Type B pancreatic cell (in vitro differentiated cells): ENCODE measurements around the gene FSCN2. TPM values are rescaled to one million over a fixed set of nuclear protein-coding genes. Genes with fewer than 3 reads are reported as not detected.
A peak's percentile ranks its signal among the peaks of the same experiment; 100 is the strongest.

ENCODE experiments used
- DNase-seq: peaks from one replicate; pipeline ENCODE4 v3.0.0; 2021; ENCODE audit warnings: mixed read lengths; ENCODE audit not compliant: unreplicated experiment; ENCODE audit errors: extremely low spot score
- H3K27ac Mint-ChIP-seq: 2 replicates; pipeline ENCODE4 v1.8.0; 2021; ENCODE audit warnings: mild to moderate bottlenecking, mixed read lengths
- H3K27me3 Mint-ChIP-seq: 2 replicates; pipeline ENCODE4 v1.8.0; 2021; ENCODE audit warnings: mixed read lengths
- H3K36me3 Mint-ChIP-seq: 2 replicates; pipeline ENCODE4 v1.8.0; 2021; ENCODE audit warnings: mixed read lengths
- H3K4me1 Mint-ChIP-seq: one replicate; pipeline ENCODE4 v1.8.0; 2021; ENCODE audit warnings: mixed read lengths; ENCODE audit not compliant: unreplicated experiment
- H3K4me3 Mint-ChIP-seq: 2 replicates; pipeline ENCODE4 v1.8.0; 2021; ENCODE audit warnings: mild to moderate bottlenecking, mixed read lengths
- H3K9me3 Mint-ChIP-seq: 2 replicates; pipeline ENCODE4 v1.8.0; 2021; ENCODE audit warnings: mixed read lengths
- total RNA-seq: library from RNA; stranded (reverse); gene quantifications from 2 replicates; pipeline ENCODE4 v1.2.1, GENCODE V29; 2021; ENCODE audit warnings: low replicate concordance
- TF ChIP-seq, protein P1 (sequence below): fragments of 200-600 bp; sonication (generic); conservative IDR thresholded peaks from 2 replicates; pipeline ENCODE4 v1.5.0; 2021; ENCODE audit warnings: antibody characterized with exemption, mild to moderate bottlenecking

FSCN2 gene
- total RNA-seq, 1 donor from 2014 or later = 3.8 TPM

DNA sequence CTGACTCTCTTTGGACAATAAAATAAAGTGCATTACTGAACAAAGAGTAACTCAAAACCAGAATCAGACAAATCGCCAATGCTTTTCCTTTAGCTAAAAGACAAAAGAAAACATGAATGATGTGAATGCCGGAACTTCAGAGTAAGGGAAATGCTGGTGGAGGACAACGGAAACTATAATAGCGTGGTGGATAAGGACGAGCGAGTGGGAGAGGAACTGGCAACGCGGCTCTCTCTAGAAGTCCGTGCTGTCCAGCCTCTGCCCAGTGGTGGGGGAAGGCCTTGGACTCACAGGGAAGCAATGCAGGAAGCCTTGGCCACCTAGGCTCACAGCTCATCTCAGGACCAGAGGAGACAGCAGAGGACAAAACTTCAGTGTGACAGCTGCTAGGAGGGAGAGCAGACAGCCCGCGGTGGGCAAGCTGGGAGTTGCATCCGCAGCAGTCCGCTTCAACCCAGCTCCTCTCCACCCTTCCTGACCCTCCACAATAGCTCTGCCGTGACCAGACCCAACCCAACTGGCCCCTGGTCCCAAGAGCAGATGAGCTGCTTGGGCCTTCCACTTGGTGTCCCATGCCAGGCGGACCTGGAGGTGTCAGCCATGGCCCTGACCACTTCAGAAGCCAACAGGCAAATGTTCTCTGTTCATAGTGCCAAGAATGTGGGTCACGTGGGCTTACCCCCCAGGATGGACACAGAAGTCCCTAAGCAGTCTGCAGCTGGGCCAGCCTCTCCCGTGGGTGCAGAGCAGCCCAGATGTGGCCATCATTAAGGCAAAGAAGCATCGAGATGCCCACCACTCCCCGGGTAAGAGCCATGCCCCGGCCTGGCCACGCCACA, 29.3 kb downstream of the FSCN2 start:
- no peaks in the 10 kb centered on the region for H3K27me3 Mint-ChIP-seq
- H3K9me3 Mint-ChIP-seq = no peaks in the 10 kb centered on the region
- peaks cover 4% of the 10 kb centered on the region for H3K36me3 Mint-ChIP-seq
- no peak for DNase-seq
- H3K4me1 Mint-ChIP-seq = peaks cover 12% of the 10 kb centered on the region
- no peak overlapping the region for H3K4me3 Mint-ChIP-seq
- TF ChIP-seq, protein P1, sequence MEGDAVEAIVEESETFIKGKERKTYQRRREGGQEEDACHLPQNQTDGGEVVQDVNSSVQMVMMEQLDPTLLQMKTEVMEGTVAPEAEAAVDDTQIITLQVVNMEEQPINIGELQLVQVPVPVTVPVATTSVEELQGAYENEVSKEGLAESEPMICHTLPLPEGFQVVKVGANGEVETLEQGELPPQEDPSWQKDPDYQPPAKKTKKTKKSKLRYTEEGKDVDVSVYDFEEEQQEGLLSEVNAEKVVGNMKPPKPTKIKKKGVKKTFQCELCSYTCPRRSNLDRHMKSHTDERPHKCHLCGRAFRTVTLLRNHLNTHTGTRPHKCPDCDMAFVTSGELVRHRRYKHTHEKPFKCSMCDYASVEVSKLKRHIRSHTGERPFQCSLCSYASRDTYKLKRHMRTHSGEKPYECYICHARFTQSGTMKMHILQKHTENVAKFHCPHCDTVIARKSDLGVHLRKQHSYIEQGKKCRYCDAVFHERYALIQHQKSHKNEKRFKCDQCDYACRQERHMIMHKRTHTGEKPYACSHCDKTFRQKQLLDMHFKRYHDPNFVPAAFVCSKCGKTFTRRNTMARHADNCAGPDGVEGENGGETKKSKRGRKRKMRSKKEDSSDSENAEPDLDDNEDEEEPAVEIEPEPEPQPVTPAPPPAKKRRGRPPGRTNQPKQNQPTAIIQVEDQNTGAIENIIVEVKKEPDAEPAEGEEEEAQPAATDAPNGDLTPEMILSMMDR = no peak
- no peak overlapping the region for H3K27ac Mint-ChIP-seq

DNA sequence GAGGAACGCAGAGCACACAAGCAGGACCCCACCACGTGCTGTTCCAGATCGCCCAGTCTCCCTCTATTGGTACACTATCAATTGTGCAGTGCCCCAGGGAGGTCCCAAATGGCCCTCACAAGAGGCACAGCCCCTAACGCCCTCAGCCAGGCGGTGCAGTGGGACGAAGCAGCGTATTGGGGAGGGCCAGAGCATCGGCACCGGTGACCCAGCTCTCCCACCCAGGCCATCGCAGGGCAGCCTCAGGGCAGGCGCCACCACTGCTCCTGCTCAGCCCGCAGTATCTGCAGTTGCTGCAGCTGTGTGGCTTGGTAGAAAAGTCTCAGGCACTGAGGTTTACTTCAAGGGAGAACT, 29.9 kb downstream of the FSCN2 start:
- Mint-ChIP-seq H3K27ac (no peak overlapping the region), H3K4me1 (peaks cover 12% of the 10 kb centered on the region), H3K27me3 (no peaks in the 10 kb centered on the region), H3K4me3 (no peak overlapping the region), H3K9me3 (no peaks in the 10 kb centered on the region), H3K36me3 (peaks cover 4% of the 10 kb centered on the region)
- TF ChIP-seq, protein P1 = no peak
- no peak for DNase-seq

DNA sequence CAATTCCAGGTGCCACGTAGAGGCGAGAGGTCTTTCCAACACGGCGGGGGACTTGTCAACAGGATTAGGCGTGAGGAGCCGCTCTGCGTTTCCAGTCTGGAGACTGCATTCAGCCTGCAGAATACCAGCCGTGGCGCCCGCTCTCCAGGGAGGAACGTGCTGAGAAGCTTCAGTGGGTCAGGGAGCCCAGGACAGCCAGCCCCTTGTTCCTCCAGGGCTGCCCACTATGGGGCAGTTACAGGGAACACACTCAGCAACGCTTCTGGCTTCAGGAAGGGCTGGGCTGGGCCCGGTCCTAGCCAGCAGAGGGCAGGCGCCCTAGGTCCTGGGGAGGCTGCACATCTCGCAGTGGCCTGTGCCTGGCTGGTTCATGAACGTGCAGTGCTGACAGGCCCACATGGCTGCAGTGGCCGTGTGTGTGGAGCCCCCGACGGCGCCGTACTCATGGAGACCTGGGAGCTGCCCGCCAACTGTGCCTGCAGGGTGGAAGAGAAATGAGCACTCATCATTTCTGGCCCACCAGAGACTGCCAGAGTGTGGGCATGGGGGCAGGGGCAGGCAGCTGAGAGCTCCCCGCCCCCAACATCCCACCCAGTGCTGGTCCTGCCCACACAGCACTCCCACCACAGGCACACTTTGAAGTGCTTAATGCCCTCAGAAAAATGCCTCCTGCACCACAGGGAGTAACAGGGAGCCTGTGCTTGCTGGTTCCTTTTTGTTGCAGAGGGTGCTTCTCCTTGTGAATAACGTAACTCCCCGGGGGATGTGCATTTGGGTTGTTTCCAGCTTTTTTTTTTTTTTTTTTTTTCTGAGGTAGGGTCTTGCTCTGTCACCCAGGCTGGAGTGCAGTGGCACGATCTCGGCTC, 31.0 kb downstream of the FSCN2 start:
- H3K27me3 Mint-ChIP-seq = no peaks in the 10 kb centered on the region
- DNase-seq = peak; percentile 68
- peaks cover 4% of the 10 kb centered on the region for H3K36me3 Mint-ChIP-seq
- no peak overlapping the region for H3K27ac Mint-ChIP-seq
- TF ChIP-seq, protein P1 = peak; percentile 22
- H3K9me3 Mint-ChIP-seq = no peaks in the 10 kb centered on the region
- no peak overlapping the region for H3K4me3 Mint-ChIP-seq
- peaks cover 3% of the 10 kb centered on the region for H3K4me1 Mint-ChIP-seq

DNA sequence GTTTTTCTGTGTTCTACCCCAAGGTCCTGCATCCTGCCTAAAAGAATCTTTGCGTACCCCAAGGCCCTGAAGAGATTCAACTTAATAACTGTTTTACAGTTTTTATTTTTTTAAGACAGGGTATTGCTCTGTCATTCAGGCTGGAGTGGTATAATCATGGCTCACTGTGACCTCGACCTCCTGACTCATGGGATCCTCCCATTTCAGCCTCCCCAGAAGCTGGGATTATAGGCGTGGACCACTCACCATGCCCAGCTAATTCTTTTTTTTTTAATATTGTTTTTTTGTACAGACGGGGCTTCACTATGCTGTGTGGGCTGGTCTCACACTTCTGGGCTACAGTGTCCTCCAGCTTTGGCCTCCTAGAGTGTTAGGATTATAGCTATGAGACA, 33.3 kb downstream of the FSCN2 start:
- Mint-ChIP-seq H3K4me3 (no peak overlapping the region), H3K9me3 (no peaks in the 10 kb centered on the region), H3K4me1 (no peaks in the 10 kb centered on the region), H3K27ac (no peak overlapping the region), H3K36me3 (peaks cover 4% of the 10 kb centered on the region), H3K27me3 (no peaks in the 10 kb centered on the region)
- TF ChIP-seq, protein P1 = no peak
- DNase-seq = no peak

DNA sequence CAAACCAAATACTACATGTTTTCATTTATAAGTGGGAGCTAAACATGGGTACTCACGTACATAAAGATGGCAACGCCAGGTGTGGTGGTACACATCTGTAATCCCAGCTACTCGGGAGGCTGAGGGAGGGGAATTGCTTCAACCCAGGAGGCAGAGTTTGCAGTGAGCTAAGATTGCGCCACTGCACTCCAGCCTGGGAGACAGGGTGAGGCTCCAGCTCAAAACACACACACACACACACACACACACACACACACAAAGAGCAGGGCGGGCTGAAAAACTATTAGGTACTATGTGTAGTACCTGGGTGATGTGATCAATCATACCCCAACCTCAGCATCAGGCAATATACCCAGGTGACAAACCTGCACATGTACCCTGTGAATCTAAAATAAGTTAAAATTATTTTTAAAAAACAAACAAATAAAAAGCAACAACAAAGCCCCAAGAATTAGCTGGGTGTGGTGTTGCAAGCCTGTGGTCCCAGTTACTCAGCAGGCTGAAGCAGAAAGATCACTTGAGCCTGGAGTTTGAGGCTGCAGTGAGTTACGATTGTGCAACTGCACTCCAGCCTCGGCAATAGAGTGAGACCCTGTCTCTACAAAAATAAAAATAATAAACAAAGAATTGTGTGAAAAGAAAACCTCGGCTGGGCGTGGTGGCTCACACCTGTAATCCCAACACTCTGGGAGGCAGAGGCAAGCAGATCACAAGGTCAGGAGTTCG, 35.8 kb downstream of the FSCN2 start:
- TF ChIP-seq, protein P1 = no peak
- H3K36me3 Mint-ChIP-seq = no peaks in the 10 kb centered on the region
- H3K9me3 Mint-ChIP-seq = no peaks in the 10 kb centered on the region
- DNase-seq = no peak
- no peaks in the 10 kb centered on the region for H3K4me1 Mint-ChIP-seq
- H3K27me3 Mint-ChIP-seq = no peaks in the 10 kb centered on the region
- H3K27ac Mint-ChIP-seq = no peak overlapping the region
- no peak overlapping the region for H3K4me3 Mint-ChIP-seq
